ENCODE data around the gene PARD3.

DNA sequence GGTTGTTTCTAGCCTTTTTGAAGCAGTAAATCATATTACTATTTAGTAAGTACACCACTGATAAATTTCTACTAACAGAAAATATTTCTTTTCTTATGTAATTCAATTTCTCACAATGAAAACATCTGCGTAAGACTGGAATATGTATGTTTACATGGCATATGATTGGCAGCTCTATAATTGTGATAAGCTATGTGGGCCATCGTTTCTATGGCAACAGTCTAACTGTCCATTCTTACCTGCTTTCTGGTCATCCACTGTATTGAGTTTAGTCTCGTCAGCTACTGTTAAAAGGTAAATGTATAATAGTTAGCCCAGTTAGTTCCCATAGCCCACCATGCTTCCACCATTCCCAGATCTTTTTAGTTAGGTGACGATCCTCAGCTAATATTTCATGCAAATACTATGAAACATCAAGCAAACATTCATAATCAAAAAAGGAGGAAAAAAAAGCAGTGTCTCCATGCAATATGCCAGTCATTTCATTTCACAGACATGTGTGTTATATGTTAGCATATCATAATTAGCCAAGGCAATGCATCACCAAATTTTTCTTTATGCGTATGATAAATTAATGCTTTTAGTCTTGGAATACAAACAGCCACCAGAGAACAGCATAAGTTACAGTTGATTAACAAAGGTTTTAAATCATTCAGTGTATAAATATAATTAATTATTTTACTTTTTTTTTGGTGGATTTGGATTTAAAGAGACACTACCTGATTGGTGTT is 479.0 kb downstream of the PARD3 start:
- TF ChIP-seq MAFK (IDR thresholded peaks at IDR 0.05; ENCODE audit: partially characterized antibody) = no peak
- no peak for TF ChIP-seq MAZ (IDR thresholded peaks at IDR 0.05; ENCODE audit: borderline replicate concordance, low read depth, low read length)

All from A549 (cell line).